Cardiac septum (tissue), 1 donor: ENCODE measurements around the gene ACOXL. TPM values are rescaled to one million over a fixed set of nuclear protein-coding genes. Genes with fewer than 3 reads are reported as not detected.
"Not testable (repeated sequence)": the region's sequence is repeated elsewhere in the genome, so short reads cannot be mapped to it uniquely, and the experiment has no call there.

ENCODE experiments used
- DNase-seq: peaks from one replicate; pipeline ENCODE4 v3.0.0-alpha.2; 2020; ENCODE audit warnings: low spot score
- intact Hi-C: fragments of 100-400 bp; cut with DNase I; formaldehyde crosslinking; loops from one replicate; pipeline ENCODE4 v1.14.0; 2022
- total RNA-seq: library from RNA; stranded (reverse); fragmentation: NEBNext Ultra II Directional; extraction: Animal tissue kit (Norgen Biotek cat#: 25700); gene quantifications from one replicate; pipeline ENCODE4 v1.2.1, GENCODE V29; 2021
- donor health status: DM: no; HTN: no; CAD: no.

Gene ACOXL
- total RNA-seq, 1 donor from 2014 or later, result not detected

DNA sequence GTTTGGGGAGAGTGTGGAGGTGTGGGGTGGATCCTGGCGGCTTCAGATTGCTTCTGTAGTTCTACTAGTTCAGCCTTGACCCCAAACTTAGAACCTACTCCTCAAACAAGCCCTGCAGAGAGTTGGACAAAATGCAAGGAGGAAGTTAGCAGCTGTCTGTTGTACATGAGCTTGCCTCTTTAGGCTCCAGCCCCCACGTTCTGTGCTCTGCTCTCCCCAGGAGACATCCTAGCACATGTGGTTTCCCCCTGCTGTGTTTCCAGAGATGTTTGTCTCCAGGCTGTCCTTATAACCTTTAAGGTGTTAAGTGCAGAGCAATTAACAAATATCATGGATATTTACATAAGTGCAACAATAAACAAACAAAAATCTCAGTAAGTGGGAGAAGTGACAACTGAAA, 111.1 kb downstream of the ACOXL start:
- no peak for DNase-seq
- intact Hi-C loops, result no loop called here

DNA sequence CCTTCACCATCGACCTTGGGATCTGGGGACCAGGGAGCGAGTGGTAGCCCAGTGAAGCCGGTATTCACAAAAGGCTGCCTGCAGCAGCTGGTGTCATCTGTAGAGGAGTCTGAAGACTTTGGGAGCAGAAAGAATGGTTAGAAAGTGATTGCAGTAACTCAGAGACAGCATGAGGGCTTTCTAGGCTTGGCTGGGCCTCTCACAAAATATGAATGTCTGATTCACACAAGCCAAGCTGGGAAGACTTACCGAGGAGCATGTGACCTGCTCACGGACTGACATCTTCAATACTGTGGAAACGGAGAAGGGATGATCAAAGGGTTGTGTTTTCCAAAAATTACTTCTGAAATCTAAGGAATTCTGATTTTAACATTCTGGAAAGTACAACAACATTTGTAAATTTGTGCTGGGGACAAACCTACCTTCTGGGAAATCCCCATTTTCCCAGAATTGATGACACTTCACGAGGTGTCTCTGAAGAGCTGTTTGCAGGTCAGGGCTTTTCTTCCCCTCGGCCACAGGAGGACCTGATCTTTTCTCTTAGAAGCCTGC, 111.7 kb downstream of the ACOXL start:
- DNase-seq, result no peak
- intact Hi-C loops, result no loop called here

DNA sequence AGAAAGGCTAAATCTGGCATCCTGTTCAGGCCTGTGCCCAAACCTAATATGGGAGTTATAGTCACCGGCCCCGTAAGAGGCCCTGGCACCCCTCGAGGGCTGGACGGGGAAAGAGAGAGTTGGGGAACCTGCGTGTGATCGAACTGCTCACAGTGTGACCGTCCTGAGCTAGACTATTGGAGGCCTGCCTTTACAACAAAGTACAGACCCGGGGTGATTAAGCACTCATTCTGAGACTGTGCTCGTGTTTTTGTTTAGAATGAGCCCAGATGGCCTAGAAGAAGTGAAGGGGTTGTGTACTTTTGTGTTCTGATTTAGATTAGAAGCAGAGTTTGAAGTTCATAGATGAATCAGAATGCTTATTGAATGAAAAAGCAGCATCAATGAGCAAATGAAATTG, 115.3 kb downstream of the ACOXL start:
- intact Hi-C loops, result no loop called here
- DNase-seq, result no peak

DNA sequence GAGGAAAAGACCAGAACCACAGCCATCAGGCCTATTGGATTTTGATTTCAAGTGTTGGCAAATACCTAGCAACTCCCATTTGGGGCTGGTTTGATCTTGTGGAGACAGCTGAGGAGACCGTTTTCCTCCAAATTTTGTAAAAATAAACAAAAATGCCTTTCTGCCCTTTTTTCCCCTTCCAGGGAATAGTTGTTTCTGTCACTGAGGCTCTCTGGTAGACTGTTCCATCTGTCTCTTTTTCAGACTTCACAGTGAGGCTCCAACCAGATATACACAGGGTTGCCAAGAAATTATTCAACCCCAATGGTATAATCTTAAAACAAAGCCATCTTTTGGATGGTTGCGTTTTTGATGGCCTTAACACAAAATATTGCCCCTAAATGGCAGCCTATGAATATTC, 115.7 kb downstream of the ACOXL start:
- no peak for DNase-seq
- intact Hi-C loops, result no loop called here

DNA sequence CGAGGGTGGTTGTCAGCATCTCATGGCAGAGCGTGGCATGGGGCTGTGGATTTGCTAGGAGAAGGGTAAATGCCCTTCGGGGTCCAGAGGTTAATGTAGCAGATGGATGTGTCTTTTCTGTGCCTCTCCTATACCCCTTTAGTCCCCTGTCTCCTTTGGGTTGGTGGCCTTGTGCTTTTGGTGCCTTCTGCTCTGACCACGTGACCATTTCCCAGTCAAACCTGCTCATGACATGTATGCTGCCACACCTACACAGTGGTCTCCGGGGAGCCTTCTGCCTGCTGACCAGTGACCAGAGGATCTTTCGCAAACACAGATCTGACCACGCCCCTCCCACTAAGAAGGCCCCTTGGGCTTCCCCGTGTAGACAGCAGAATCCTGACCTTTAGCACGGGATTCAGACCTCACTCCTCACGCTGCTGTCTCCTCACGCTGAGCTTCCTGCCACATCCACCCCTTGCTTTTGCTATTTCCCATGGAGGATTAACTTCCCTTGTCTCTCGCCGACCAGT, 116.2 kb downstream of the ACOXL start:
- DNase-seq, result no peak
- intact Hi-C loops, result no loop called here

DNA sequence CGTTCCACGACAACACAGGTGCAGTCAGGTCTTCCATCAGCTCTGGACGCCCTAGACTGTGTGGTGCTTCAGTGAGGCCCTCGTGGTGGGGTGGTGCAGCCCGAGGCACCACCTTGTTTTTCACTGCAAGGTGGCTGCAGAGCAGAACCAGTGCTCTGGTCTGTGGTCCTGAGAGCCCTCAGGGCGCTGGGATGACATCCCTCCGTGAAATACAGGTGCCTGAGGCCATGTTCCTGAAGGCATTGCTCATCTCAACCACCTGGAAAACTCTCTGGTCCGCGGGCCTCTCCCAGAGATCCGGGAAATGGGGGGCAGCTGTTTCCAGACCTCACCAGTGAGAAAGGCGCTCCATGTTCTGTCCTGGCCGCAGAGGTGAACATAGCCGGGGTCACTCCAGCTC, 119.2 kb downstream of the ACOXL start:
- intact Hi-C loops, result no loop called here
- DNase-seq, result no peak

DNA sequence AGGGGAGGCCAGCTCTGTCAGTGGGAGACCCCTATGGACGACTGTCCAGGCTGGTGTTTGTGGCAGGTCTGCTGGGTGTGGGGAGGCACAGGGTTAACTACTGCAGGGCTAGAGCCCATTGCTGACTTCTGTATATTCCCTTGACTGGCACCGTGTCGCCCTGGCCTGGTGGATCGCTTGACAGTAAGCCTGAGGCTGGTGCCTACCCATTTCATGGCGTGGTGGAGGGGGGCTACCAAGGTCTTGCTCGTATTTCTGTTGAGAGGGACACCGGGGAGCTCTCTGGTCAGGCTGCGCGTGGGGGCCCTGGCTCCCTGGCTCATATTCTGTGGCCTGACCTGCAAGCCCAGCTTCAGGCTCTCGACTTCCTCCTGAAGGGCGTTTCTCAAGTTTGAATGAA, 119.7 kb downstream of the ACOXL start:
- intact Hi-C loops, result no loop called here

DNA sequence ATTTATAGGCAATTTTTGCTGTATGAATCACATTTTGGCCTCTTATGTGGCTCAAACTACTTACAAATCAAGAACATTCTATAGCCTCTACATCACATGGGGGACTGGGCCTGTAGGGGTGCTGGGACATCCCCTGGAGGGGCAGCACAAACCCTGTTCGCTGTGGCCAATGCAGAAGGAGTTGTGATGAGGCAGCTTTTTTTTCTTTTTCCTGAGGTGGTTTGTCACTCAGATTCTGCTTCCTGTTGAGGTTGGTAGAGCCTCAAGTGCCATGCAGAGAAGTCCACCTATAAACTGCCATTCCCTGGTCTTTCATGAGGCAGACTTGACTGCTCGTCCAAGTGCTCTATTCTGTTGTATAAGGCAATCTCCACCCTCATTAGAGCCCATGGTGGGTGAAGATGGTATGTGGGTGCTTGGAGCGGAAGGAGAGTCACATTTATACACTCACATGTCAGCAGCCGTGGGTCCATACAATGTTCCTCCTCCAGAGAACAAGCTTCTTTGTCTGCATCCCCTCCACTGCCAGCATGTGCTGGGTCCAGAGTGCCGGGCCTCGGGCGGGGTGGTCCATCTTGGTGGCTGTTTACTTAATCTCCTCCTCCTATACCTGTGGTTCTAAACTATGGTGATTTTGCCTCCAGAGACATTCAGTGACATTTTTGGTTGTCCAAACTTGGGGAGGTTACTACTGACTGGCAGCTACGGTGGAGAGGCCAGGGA, 120.3 kb downstream of the ACOXL start:
- intact Hi-C loops, result no loop called here
- DNase-seq, result no peak

More for the DNA sequence above, 119.7 kb downstream of the ACOXL start:
- DNase-seq, result no peak

DNA sequence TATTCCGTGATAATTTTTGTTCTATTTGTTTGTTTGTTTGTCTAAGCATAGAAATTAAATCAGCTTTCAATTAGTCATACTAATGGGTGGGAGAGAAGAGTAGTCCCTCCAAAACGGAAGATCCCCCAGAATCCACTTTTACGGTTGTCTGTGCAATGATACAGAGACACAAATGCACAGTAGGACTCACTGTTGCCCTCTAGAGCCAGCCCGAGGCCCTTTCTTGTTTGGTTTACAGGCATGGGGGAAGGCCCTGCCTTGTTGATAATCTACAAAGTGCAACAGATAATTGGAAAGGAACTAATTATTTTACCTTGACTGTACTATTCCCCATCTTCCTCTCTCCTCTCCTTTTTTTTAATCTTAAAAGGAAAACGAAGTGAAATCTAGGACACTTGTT, 121.1 kb downstream of the ACOXL start:
- no peak for DNase-seq
- intact Hi-C loops, result no loop called here

DNA sequence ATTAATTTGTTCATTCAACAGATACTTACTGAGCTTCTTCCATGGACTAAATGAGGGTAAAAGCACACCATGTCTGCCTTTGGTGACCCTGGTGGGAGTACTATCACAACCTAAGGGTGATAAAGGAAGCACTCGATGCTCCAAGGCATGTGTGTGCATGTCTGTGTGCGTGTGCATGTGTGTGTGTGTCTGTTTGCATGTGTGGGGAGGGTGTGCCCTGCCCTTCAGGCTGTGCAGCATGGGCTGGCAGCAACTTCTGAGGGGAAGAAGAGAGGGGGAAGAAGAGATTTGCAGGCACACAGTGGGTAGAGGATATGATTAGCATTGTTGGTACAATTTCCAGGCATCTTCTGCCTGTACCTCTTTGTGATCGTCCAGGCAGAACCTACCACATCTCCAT, 121.6 kb downstream of the ACOXL start:
- DNase-seq, result no peak
- intact Hi-C loops, result no loop called here

DNA sequence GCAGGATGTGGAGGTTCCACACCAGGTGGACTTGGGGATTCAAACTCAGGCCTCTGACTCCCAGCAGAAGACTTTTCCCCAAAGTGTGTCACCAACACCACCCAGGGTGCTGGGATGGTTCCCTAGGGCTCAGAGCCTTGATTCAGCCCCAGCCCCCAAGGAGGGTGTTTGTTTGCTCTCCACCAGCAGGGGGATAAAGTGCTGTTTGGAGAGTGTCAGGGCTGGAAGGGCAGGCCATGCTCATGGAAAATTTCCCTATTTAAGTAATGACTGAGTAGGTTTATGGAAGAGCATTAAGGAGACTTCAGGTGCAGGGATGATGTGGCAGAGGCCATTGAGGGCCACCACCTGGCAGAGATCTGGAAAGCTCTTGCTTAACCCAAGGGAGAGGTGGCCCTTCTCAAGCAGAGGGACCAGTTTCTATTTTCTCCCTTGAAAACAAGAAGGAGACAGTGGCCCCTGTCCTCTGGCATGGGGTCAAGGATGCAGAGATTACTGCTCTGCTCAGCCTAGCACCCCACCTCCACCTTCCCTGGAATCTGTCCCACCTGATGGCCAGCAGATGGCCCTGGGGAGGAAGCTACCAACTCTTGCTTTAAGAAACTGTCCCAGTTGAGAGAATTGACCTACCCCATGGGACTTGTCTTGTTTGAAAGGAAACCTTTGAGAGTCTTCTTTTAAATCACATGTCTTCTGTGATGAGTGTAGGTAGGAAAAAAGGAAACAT, 122.1 kb downstream of the ACOXL start:
- intact Hi-C loops, result no loop called here

DNA sequence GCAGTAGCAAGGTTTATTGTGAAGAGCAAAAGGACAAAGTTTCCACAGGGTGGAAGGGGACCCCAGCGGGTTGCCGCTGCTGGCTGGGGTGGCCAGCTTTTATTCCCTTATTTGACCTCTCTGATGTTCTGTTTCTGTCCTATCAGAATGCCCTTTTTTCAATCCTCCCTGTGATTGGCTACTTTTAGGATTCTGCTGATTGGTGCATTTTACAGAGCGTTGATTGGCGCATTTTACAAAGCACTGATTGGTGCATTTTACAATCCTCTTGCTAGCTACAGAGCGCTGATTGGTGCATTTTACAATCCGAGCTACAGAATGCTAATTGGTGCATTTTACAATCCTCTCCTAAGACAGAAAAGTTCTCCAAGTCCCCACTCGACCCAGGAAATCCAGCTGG, 123.5 kb downstream of the ACOXL start:
- DNase-seq, intact Hi-C loops: not testable (repeated sequence)

More for the DNA sequence above, 122.1 kb downstream of the ACOXL start:
- DNase-seq, result no peak

DNA sequence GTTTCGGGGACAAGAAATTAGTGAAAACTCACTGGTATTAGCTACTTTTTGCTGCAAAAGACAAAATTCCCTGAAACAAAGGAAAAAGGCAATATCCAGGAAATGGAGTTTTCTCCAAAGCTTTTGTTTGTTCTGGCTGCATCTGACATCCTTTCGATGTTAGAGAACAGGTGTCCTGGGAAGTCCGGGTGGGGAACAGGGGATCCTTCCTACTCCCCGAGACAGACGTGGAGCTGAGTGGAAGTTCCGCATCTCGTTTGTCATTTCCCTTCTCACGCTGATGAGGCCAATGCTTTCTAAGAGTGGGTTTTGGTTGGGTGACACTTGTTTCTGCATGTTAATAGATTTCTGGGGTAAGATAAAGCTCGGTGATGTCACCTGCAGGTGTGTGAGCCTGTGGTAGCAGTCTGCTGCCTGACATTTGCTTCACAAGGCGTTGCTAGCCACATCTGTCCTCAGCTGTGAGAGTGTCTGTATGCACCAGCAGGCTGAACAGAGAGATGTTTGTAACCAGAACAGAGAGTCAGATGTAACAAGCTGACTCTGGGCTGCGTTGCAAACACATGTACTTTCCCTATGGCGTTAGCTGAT, 125.9 kb downstream of the ACOXL start:
- intact Hi-C loops, result no loop called here
- DNase-seq, result no peak

DNA sequence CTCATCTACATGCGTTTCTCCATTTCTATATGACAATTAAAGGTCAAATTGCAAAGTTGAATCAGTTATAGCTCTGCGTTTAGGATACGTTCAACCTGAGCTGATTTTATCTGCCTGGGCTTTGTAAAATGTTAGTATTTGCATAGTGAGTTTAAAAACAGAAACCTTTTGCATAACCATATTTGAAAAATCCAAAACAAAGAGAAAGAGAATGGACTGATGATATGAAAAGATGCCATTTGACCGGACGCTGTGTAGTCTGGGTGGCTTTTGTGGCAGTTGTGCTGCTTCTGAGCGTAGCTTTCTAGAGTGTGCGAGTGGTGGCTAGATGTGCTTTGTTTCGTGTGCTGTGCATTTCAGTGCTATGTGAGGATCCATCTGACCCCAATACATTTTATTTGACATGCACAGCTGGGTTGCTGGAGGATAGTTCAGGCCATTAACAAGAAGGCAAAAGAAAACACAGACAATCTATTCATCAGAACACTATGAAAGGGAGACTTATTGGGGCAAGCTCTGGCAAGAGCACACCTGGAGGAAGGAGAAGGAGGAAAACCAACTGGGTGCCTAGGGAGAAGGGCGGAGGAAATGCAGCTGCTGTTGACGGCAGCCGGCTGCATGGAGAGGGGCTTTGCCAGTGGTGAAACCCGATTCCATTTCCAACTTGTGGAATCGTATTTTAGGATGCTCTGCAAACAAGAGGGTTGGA, 126.8 kb downstream of the ACOXL start:
- no peak for DNase-seq
- intact Hi-C loops, result no loop called here

DNA sequence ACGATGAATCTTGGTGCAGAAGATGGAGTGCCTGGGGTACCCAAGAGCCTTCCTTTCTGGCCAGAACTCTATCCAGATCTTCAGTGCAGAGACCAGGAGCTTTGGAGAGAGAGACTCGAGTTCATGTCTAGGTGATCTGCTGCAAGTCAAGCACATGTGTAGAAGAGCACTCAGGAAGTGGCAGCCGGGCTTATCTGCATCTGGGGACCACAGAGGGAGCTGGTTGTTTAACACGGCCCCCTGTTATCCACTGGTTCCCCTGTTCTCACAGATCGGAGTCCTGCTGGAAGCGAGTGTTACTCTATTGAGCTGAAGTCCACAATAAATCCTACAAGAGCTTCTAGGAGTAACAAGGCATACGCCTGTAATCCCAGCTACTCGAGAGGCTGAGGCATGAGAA, 128.3 kb downstream of the ACOXL start:
- no peak for DNase-seq
- intact Hi-C loops, result no loop called here

DNA sequence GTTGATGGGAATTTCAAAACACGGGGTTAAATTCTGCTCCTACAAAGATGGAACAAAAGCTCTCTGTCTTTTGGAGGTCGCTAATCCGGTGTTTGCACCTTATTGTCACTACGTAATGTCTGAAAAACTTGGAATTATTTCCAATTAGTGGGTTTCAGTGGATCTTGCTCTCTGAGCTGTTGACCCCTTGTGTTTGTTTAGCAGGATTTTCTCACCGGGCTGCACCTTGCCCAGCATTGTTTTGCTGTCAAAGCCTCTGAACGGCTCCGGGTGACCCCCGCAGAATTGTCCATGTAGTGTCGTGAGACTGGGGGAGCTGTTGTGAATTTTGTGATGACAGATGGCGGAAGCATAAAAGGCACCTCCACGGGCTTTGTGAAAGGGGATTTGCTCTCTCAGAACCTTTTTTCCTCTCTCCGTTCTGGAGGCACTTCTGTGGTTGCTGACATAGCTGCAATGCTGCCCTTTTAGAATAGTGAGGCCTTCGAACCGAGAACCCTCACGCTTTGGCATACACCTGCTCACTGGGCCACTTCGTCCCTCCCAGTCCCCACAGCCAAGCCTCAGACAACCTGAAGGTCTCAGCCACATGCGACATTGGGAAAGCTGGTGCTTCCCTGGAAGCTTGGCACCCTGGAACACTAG, 129.4 kb downstream of the ACOXL start:
- no peak for DNase-seq
- intact Hi-C loops, result no loop called here

DNA sequence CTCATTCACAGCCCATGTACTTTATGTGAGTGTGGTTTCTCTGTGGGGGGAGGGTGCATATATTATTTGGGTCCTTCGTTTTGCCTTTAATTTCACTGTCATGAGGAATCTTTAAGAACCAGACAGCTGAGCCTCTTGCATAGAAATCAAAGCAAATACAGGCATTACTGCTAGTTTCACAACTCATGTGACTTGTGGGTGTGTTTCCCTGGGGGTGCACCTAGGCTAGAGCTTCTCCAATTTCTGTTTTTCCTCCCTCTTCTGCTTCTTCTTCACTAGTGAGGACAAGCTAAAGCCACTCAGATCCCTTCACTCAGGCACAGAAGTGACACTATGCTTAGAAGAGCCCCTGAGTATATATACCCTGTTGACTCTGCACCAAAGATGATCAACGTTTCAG, 131.4 kb downstream of the ACOXL start:
- no peak for DNase-seq
- intact Hi-C loops, result no loop called here

DNA sequence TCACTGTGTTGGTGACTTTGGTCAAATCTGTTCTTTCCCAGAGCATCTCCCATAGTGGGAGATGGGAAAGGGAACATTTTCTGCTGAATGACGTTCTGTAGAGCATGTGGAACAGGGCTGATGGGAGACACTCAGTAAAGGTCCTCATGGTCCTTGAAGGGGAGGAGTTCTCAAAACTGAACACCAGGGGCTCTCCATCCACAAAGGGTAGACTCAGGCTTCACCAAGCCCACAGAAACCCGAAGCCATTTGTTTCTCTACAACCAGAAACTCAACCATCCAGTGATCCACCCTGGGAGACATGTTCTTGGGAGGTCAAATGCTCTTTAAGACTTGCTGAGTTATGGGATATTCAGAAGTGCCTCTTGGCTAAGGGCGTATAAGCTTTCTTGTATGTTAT, 131.8 kb downstream of the ACOXL start:
- DNase-seq, result no peak
- intact Hi-C loops, result no loop called here

DNA sequence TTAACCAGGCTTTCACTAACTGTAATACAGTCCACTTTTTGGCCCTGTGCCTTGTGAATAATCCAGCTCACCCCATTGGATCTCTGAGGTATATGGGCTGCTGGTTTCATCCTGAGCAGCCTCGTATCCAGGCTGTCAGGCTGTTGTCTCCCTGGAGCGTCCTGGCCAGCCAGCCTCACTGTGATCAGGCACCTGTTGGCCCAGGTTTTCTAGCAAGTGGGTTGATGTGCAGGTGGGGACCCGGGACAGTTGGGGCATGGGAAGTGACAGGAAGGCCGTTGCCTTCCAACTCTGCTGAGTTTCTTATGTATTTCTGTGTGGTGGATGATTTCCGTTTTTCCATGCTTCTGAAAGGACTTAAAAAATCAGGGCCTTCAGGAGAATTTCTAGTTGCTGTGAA, 132.4 kb downstream of the ACOXL start:
- DNase-seq, result no peak
- intact Hi-C loops, result no loop called here
